ENCODE results near the gene MUC5AC.
"Not testable (repeated sequence)": the region's sequence is repeated elsewhere in the genome, so short reads cannot be mapped to it uniquely, and the experiment has no call there.

MUC5AC gene

GRCh38 chr11:1234771-1235305 lies 77.1 kb downstream of the MUC5AC start:
- DNase-seq, result no peak

GRCh38 chr11:1235306-1235900 lies 77.7 kb downstream of the MUC5AC start:
- no peak for DNase-seq

GRCh38 chr11:1235901-1236315 lies 78.2 kb downstream of the MUC5AC start:
- DNase-seq, result no peak

- DNase-seq, result no peak
These were observed 78.8 kb downstream of the MUC5AC start for GRCh38 chr11:1236316-1237127.

- DNase-seq, result no peak
These were observed 79.4 kb downstream of the MUC5AC start for GRCh38 chr11:1237128-1237580.

GRCh38 chr11:1237851-1238250 lies 80.1 kb downstream of the MUC5AC start:
- no peak for DNase-seq

GRCh38 chr11:1238767-1239595 lies 81.2 kb downstream of the MUC5AC start:
- no peak for DNase-seq

- DNase-seq, result no peak
These were observed 81.9 kb downstream of the MUC5AC start for GRCh38 chr11:1239596-1240205.

GRCh38 chr11:1240771-1241170 lies 83.0 kb downstream of the MUC5AC start:
- DNase-seq, result no peak

- no peak for DNase-seq
These were observed 84.0 kb downstream of the MUC5AC start for GRCh38 chr11:1241706-1242105.

GRCh38 chr11:1242289-1242688 lies 84.5 kb downstream of the MUC5AC start:
- DNase-seq, result no peak

- DNase-seq, result not testable (repeated sequence)
These were observed 85.0 kb downstream of the MUC5AC start for GRCh38 chr11:1242751-1243150.

GRCh38 chr11:1243521-1243920 lies 85.8 kb downstream of the MUC5AC start:
- not testable (repeated sequence) for DNase-seq

GRCh38 chr11:1244557-1244956 lies 86.8 kb downstream of the MUC5AC start:
- DNase-seq, result not testable (repeated sequence)

- not testable (repeated sequence) for DNase-seq
These were observed 88.0 kb downstream of the MUC5AC start for GRCh38 chr11:1245717-1246116.

GRCh38 chr11:1246301-1246700 lies 88.5 kb downstream of the MUC5AC start:
- DNase-seq, result not testable (repeated sequence)

GRCh38 chr11:1247026-1247425 lies 89.3 kb downstream of the MUC5AC start:
- DNase-seq, result not testable (repeated sequence)

- not testable (repeated sequence) for DNase-seq
These were observed 91.2 kb downstream of the MUC5AC start for GRCh38 chr11:1248951-1249350.

- not testable (repeated sequence) for DNase-seq
These were observed 92.7 kb downstream of the MUC5AC start for GRCh38 chr11:1250411-1250810.

Data from nucleus accumbens (tissue), 56 donors.